Stomach (tissue), 4 donors: ENCODE data around the gene SLC27A2.

ENCODE experiments used
- EP300 ChIP-seq: sonication (generic); formaldehyde crosslinking; IDR thresholded peaks from one replicate; pipeline ENCODE4 v1.6.1; 2017; ENCODE audit warnings: antibody characterized with exemption
- POLR2A ChIP-seq, 4 donors: fragments of 450-650 bp; IDR thresholded peaks; one replicate each; pipeline ENCODE4 v1.6.1; 2016; ENCODE audit warnings: antibody characterized with exemption in 4 of 4, control low read depth in 2 of 4, mild to moderate bottlenecking in 1 of 4, moderate library complexity in 1 of 4
- POLR2AphosphoS5 ChIP-seq, 3 donors: sonication (generic); formaldehyde crosslinking; IDR thresholded peaks; one replicate each; pipeline ENCODE4 v1.6.1; 2016; ENCODE audit warnings: antibody characterized with exemption in 3 of 3
- TF ChIP-seq, protein P1 (sequence below), 7 experiments: fragments of 450-650 bp in 4 of 7; fragments of 200-600 bp in 3 of 7; sonication (generic) in 3 of 7; IDR thresholded peaks; one replicate each; pipeline ENCODE4 v1.5.1; 2016 to 2019; ENCODE audit warnings: antibody characterized with exemption in 7 of 7, control low read depth in 2 of 7, mild to moderate bottlenecking in 1 of 7

DNA sequence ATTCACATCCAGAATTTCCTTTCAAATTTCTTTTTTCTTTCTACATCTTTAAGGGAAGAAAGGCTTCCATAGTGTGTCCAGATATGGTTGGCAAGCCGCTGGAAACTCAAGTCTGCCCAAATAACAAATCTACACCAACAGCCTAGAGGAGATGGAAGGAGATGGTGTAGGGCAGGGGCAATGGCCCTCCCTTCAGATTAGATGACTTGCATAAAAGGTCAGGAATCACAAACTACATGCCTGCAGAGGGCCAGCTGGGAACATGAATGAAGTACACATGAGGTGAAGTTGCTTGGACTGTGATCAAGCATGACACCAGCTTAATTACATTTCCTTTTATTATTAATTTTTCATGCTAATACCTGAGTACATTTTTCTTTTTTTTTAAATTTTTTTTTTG lies 10.2 kb downstream of the SLC27A2 start:
- TF ChIP-seq, protein P1, sequence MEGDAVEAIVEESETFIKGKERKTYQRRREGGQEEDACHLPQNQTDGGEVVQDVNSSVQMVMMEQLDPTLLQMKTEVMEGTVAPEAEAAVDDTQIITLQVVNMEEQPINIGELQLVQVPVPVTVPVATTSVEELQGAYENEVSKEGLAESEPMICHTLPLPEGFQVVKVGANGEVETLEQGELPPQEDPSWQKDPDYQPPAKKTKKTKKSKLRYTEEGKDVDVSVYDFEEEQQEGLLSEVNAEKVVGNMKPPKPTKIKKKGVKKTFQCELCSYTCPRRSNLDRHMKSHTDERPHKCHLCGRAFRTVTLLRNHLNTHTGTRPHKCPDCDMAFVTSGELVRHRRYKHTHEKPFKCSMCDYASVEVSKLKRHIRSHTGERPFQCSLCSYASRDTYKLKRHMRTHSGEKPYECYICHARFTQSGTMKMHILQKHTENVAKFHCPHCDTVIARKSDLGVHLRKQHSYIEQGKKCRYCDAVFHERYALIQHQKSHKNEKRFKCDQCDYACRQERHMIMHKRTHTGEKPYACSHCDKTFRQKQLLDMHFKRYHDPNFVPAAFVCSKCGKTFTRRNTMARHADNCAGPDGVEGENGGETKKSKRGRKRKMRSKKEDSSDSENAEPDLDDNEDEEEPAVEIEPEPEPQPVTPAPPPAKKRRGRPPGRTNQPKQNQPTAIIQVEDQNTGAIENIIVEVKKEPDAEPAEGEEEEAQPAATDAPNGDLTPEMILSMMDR (IDR thresholded peaks at IDR 0.05) = no peak
- TF ChIP-seq POLR2AphosphoS5 (IDR thresholded peaks at IDR 0.05) (no peak), EP300 (no peak), POLR2A (IDR thresholded peaks at IDR 0.05) (no peak)
